Measurements from ENCODE around the gene COPS9.

COPS9 gene

DNA sequence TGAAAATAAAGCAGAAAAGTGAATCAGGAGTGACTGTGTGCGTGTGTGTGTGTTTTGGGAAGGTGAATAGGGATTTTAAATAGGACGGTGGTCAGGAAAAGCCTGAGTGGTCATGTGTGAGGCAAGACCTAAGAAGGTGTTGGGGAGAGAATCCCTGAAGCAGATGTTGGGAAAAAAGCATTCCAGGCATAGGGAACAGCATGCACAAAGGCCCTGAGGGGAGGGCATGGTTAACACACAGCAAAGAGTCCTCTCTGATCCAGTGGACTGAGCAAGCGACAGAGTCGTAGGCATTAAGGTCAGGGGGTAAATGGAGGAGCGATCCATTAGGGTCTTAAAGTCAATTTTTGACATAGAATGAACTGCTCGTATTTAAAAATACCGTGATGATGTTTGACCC, 38.4 kb upstream of the COPS9 start:
- Histone ChIP-seq H3K9me3 (ENCODE audit: control insufficient read depth in 1 of 2, low read length in 2 of 2) (no peaks in the 10 kb centered on the region), H3K4me1 (ENCODE audit: control insufficient read depth in 1 of 2, insufficient read depth in 2 of 2, low read length in 2 of 2) (no peaks in the 10 kb centered on the region), H3K9ac (ENCODE audit: low read depth in 1 of 2, low read length in 2 of 2) (no peak overlapping the region), H3K27me3 (ENCODE audit: control insufficient read depth in 1 of 2, insufficient read depth in 2 of 2, low read length in 2 of 2) (peaks cover 0 to 10% of the 10 kb centered on the region in 2 donors), H3K4me3 (ENCODE audit: low read depth in 1 of 2, low read length in 2 of 2) (no peak overlapping the region), H3K27ac (ENCODE audit: low read depth, low read length) (no peak overlapping the region), H3K36me3 (ENCODE audit: control insufficient read depth in 1 of 2, insufficient read depth in 2 of 2, low read length in 2 of 2) (no peaks in the 10 kb centered on the region)

DNA sequence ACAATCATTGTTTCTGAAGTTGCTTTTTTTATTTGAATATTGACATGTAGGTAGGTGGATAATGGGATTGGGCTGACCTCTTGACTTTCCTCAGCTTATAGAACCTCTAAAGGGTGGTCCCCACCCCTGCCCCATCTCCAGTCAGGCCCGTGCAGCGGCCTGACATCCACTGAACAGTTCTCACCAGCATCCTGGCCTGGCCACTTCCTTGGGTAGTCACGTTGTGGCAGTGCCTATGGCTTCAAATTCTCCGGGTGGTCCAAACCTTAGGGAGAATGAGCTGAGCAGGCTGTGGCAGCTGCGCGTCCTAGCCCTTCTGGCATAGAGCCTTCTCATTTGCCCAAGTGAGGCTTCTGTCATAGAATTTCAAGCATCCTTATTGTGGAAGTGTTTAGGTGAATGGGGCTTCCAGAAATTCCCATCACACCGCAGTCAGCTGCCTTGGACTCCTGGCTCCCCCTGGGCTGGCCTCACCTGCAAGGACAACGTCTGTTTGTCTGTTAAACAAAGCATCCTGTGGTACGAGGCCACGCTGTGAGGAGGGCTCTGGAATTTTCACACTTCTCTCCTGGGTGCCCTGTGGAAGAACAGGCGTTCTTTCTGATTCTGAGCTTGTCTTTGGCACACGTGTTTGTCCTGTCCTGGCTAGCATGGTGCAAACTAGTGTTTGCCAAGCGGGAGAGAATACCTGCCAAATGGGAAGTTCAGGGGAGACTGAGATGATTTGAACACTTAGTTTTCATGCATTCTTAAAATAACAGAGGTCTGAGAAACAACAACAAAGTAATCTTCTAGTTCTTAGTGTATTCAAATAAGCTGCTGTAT, 36.2 kb upstream of the COPS9 start:
- Histone ChIP-seq H3K4me1 (ENCODE audit: control insufficient read depth in 1 of 2, insufficient read depth in 2 of 2, low read length in 2 of 2) (no peaks in the 10 kb centered on the region), H3K4me3 (ENCODE audit: low read depth in 1 of 2, low read length in 2 of 2) (no peak overlapping the region), H3K27ac (ENCODE audit: low read depth, low read length) (no peak overlapping the region), H3K36me3 (ENCODE audit: control insufficient read depth in 1 of 2, insufficient read depth in 2 of 2, low read length in 2 of 2) (no peaks in the 10 kb centered on the region), H3K9me3 (ENCODE audit: control insufficient read depth in 1 of 2, low read length in 2 of 2) (no peaks in the 10 kb centered on the region), H3K9ac (ENCODE audit: low read depth in 1 of 2, low read length in 2 of 2) (no peak overlapping the region), H3K27me3 (ENCODE audit: control insufficient read depth in 1 of 2, insufficient read depth in 2 of 2, low read length in 2 of 2) (peaks cover 0 to 6% of the 10 kb centered on the region in 2 donors)

DNA sequence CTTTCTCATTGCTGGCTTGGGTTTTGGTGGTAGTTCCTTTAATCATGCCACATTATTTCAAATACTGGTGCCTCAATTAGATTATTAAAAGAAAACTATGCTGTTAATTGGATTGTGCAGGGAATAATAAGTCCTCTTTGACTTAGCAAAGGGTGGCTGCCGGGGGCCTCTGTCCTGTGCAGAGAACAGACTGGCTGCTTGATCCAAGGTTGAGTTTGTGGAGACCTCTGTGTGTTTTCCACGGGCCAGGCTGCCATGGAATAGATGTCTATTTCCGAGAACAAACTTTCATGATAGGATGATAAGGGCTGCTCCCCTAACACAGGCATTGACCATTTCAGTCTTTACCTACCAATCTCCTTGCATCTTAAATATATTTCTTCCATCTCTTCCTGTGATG, 34.8 kb upstream of the COPS9 start:
- H3K9ac ChIP-seq (ENCODE audit: low read depth in 1 of 2, low read length in 2 of 2): no peak overlapping the region
- peaks cover 0 to 6% of the 10 kb centered on the region in 2 donors for H3K27me3 ChIP-seq (ENCODE audit: control insufficient read depth in 1 of 2, insufficient read depth in 2 of 2, low read length in 2 of 2)
- H3K9me3 ChIP-seq (ENCODE audit: control insufficient read depth in 1 of 2, low read length in 2 of 2): no peaks in the 10 kb centered on the region
- no peaks in the 10 kb centered on the region for H3K36me3 ChIP-seq (ENCODE audit: control insufficient read depth in 1 of 2, insufficient read depth in 2 of 2, low read length in 2 of 2)
- H3K27ac ChIP-seq (ENCODE audit: low read depth, low read length): no peak overlapping the region
- no peaks in the 10 kb centered on the region for H3K4me1 ChIP-seq (ENCODE audit: control insufficient read depth in 1 of 2, insufficient read depth in 2 of 2, low read length in 2 of 2)
- no peak overlapping the region for H3K4me3 ChIP-seq (ENCODE audit: low read depth in 1 of 2, low read length in 2 of 2)

DNA sequence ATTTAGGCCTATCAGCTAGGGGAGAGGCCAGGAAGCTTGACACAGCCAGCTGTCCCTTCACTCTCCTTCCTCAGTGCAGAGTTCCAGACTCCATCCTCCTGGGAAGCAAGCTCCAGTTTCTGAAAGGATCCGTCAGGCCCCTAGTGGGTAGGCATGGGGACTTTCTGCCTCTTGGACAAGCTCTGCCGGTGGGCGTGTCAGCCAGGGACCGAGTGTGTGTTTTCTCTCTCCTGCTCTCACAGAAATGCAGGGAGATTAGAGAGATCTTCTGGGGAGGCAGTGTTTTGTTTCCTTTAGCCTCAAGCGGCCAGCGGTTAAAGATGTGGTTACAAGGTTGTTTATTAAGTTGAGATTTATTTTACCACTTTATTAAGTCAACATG, 34.2 kb upstream of the COPS9 start:
- Histone ChIP-seq H3K9ac (ENCODE audit: low read depth in 1 of 2, low read length in 2 of 2) (no peak overlapping the region), H3K4me1 (ENCODE audit: control insufficient read depth in 1 of 2, insufficient read depth in 2 of 2, low read length in 2 of 2) (no peaks in the 10 kb centered on the region), H3K27ac (ENCODE audit: low read depth, low read length) (no peak overlapping the region), H3K9me3 (ENCODE audit: control insufficient read depth in 1 of 2, low read length in 2 of 2) (no peaks in the 10 kb centered on the region), H3K36me3 (ENCODE audit: control insufficient read depth in 1 of 2, insufficient read depth in 2 of 2, low read length in 2 of 2) (no peaks in the 10 kb centered on the region), H3K27me3 (ENCODE audit: control insufficient read depth in 1 of 2, insufficient read depth in 2 of 2, low read length in 2 of 2) (peaks cover 0 to 6% of the 10 kb centered on the region in 2 donors), H3K4me3 (ENCODE audit: low read depth in 1 of 2, low read length in 2 of 2) (no peak overlapping the region)

DNA sequence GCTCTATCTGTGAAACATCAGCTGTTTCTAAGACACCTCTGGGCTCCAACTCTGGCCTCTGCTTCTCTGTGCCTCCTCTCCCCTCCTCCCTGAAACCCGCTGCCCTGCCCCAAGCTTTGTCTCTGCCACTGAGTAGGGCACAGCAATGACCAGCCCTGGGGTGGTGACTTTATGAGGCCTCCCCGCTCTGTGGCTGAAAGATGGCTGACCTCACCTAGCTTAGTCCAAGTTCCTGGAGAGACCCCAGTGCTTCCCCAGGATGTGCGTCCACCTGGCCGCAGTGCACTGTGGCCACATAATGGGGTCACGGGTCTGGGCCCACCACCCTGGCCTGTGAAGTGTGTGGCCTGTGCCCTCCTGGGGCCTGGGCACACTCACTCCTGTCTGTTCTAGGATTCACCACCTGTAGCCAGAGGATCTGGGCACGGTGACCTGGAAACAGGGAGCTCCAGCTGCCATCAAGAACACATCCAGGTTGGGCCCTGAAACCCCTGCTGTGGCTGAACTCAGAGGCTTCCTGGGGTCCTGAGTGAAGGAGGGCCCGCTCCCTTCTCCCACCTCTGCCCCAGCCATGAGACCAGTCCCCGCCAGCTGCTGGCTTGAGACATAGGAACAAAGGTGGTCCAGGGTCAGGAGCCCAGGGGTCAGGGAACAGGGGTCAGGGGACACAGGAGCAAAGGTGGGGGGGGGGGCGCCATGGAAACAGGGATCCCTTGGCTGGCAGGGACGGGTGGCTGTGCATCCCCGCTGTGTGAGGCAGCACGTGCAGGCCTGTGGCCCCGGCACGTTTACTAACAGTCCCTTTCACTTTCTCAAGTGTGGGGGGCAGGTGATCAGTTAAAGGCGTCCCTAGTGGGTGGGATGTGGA, 33.6 kb upstream of the COPS9 start:
- Histone ChIP-seq H3K27me3 (ENCODE audit: control insufficient read depth in 1 of 2, insufficient read depth in 2 of 2, low read length in 2 of 2) (peaks cover 0 to 6% of the 10 kb centered on the region in 2 donors), H3K36me3 (ENCODE audit: control insufficient read depth in 1 of 2, insufficient read depth in 2 of 2, low read length in 2 of 2) (no peaks in the 10 kb centered on the region), H3K9ac (ENCODE audit: low read depth in 1 of 2, low read length in 2 of 2) (no peak overlapping the region), H3K27ac (ENCODE audit: low read depth, low read length) (no peak overlapping the region), H3K9me3 (ENCODE audit: control insufficient read depth in 1 of 2, low read length in 2 of 2) (no peaks in the 10 kb centered on the region), H3K4me1 (ENCODE audit: control insufficient read depth in 1 of 2, insufficient read depth in 2 of 2, low read length in 2 of 2) (no peaks in the 10 kb centered on the region), H3K4me3 (ENCODE audit: low read depth in 1 of 2, low read length in 2 of 2) (no peak overlapping the region)

DNA sequence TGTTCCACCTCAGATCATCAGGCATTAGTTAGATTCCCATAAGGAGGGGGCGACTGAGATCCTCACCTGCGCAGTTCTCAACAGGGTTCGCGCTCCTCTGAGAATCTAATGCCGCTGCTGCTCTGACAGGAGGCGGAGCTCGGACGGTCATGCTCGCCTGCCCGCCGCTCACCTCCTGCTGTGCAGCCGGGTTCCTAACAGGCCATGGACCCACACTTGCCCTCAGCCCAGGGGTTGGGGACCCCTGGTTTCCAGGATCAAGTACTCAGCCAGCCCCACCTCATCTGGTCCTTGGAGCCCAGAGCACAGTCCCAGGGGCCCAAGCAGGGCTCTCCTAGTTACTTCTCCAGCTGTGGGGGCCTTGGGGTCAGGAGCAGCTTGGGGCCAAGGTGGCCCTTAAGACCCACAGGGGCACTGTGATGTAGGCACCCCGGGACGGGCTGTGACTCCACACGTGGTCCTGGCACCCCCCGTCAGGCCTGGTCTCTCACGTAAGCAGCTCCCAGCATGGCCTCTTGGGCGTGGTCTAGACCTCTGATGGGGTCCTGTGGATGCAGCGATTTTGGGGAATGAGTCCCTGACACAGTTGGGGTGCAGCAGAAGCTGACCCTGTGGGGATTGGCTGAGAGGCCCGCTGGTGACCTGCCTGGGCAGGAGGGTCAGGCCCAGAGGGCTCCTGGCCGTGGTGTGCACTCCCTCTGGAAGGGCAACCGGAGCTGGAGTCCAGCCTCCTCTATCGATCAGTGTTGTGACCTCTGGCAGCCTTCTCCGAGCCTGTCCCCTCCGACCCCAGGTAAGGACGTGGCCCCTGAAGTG, 32.6 kb upstream of the COPS9 start:
- peaks cover 0 to 3% of the 10 kb centered on the region in 2 donors for H3K27me3 ChIP-seq (ENCODE audit: control insufficient read depth in 1 of 2, insufficient read depth in 2 of 2, low read length in 2 of 2)
- H3K9ac ChIP-seq (ENCODE audit: low read depth in 1 of 2, low read length in 2 of 2): no peak overlapping the region
- H3K4me3 ChIP-seq (ENCODE audit: low read depth in 1 of 2, low read length in 2 of 2): no peak overlapping the region
- peaks cover 3 to 5% of the 10 kb centered on the region in 2 donors for H3K9me3 ChIP-seq (ENCODE audit: control insufficient read depth in 1 of 2, low read length in 2 of 2)
- H3K27ac ChIP-seq (ENCODE audit: low read depth, low read length): no peak overlapping the region
- no peaks in the 10 kb centered on the region for H3K4me1 ChIP-seq (ENCODE audit: control insufficient read depth in 1 of 2, insufficient read depth in 2 of 2, low read length in 2 of 2)
- no peaks in the 10 kb centered on the region for H3K36me3 ChIP-seq (ENCODE audit: control insufficient read depth in 1 of 2, insufficient read depth in 2 of 2, low read length in 2 of 2)

DNA sequence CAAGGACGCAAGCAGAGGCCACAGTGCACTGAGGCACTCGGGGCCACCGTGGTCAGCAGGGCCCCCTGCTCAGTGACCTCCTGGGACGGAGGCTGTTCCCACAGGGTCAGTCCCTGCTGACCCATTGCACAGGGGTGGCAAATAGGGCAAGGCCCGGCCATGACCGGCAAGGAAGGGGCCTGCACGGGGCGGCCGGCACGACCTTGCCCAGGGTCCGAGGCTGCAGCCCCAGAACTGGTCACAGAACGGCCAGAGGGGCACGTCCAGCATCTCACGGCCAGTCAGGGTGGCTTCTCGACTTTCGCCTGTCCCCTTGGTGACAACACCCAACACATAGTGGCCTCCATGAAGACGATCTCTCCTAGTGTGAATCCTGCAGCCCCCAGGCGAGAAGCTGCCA, 31.9 kb upstream of the COPS9 start:
- Histone ChIP-seq H3K4me3 (ENCODE audit: low read depth in 1 of 2, low read length in 2 of 2) (no peak overlapping the region), H3K36me3 (ENCODE audit: control insufficient read depth in 1 of 2, insufficient read depth in 2 of 2, low read length in 2 of 2) (no peaks in the 10 kb centered on the region), H3K27me3 (ENCODE audit: control insufficient read depth in 1 of 2, insufficient read depth in 2 of 2, low read length in 2 of 2) (peaks cover 0 to 3% of the 10 kb centered on the region in 2 donors), H3K27ac (ENCODE audit: low read depth, low read length) (no peak overlapping the region), H3K9me3 (ENCODE audit: control insufficient read depth in 1 of 2, low read length in 2 of 2) (peaks cover 3 to 7% of the 10 kb centered on the region in 2 donors), H3K4me1 (ENCODE audit: control insufficient read depth in 1 of 2, insufficient read depth in 2 of 2, low read length in 2 of 2) (no peaks in the 10 kb centered on the region), H3K9ac (ENCODE audit: low read depth in 1 of 2, low read length in 2 of 2) (no peak overlapping the region)

DNA sequence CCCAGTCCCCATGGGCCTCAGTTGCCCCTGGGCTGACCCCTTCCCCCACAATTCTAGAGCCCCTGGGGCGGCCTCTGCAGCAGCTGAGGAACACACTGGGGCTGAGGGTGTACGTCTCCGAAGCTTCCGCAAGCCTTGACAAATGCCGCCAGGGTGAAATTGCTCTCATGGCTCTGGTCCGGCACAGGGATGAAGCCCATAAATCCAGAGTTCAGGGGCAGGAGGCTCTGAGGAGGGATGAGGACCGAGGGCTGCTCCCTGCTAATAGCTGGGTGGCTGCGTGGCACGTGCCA, 31.4 kb upstream of the COPS9 start:
- Histone ChIP-seq H3K4me3 (ENCODE audit: low read depth in 1 of 2, low read length in 2 of 2) (no peak overlapping the region), H3K9me3 (ENCODE audit: control insufficient read depth in 1 of 2, low read length in 2 of 2) (peaks cover 3 to 7% of the 10 kb centered on the region in 2 donors), H3K9ac (ENCODE audit: low read depth in 1 of 2, low read length in 2 of 2) (no peak overlapping the region), H3K27ac (ENCODE audit: low read depth, low read length) (no peak overlapping the region), H3K4me1 (ENCODE audit: control insufficient read depth in 1 of 2, insufficient read depth in 2 of 2, low read length in 2 of 2) (no peaks in the 10 kb centered on the region), H3K27me3 (ENCODE audit: control insufficient read depth in 1 of 2, insufficient read depth in 2 of 2, low read length in 2 of 2) (peaks cover 0 to 3% of the 10 kb centered on the region in 2 donors), H3K36me3 (ENCODE audit: control insufficient read depth in 1 of 2, insufficient read depth in 2 of 2, low read length in 2 of 2) (no peaks in the 10 kb centered on the region)

DNA sequence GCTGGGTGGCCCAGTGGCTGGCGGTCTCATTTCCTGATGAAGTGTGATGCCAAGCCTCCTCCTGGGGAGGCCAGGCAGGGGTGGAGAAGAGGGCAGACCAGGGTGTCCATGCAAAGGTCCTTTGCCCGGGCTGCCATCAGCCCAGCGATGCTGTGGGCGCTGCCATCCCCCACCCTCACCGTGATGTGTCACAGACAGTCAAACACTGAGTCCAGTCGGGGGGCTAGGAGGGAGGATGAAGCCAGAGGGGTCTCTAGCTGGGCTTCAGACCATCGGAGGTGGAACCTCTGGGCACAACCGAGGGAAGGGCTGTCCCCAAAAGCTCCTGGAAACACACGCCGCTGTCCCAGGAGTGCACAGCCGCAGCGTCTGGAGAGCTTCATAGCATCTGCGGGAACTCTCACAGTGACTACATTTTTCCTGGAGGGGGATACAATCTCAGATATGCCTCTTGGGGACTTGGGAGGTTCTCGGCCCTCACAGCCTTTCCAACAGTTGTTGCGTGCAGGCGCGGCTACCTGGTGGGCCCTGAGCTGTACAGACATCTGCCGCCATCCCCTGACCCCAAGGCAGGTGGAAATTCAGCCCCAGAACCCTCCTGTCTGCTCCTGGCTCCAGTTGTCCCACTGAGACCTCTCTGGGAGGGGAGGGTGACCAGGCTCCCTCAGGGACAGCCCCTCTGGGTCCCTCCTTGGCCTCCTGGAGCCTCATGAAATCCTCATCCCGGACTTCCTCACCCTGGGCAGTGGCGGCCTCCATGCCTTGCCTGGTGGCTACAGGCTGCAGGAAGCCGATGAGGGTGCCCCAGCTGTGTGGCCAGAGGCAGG, 30.9 kb upstream of the COPS9 start:
- Histone ChIP-seq H3K4me1 (ENCODE audit: control insufficient read depth in 1 of 2, insufficient read depth in 2 of 2, low read length in 2 of 2) (no peaks in the 10 kb centered on the region), H3K36me3 (ENCODE audit: control insufficient read depth in 1 of 2, insufficient read depth in 2 of 2, low read length in 2 of 2) (no peaks in the 10 kb centered on the region), H3K27me3 (ENCODE audit: control insufficient read depth in 1 of 2, insufficient read depth in 2 of 2, low read length in 2 of 2) (peaks cover 0 to 3% of the 10 kb centered on the region in 2 donors), H3K27ac (ENCODE audit: low read depth, low read length) (no peak overlapping the region), H3K9ac (ENCODE audit: low read depth in 1 of 2, low read length in 2 of 2) (no peak overlapping the region), H3K4me3 (ENCODE audit: low read depth in 1 of 2, low read length in 2 of 2) (no peak overlapping the region), H3K9me3 (ENCODE audit: control insufficient read depth in 1 of 2, low read length in 2 of 2) (peaks cover 3 to 7% of the 10 kb centered on the region in 2 donors)

Measured in duodenal mucosa (tissue), 2 donors.